Measurements from ENCODE around the gene MYO10.

- TF ChIP-seq ZNF404 (tag by site-specific recombination; IDR thresholded peaks at IDR 0.05): no peak
- TF ChIP-seq, protein P1, sequence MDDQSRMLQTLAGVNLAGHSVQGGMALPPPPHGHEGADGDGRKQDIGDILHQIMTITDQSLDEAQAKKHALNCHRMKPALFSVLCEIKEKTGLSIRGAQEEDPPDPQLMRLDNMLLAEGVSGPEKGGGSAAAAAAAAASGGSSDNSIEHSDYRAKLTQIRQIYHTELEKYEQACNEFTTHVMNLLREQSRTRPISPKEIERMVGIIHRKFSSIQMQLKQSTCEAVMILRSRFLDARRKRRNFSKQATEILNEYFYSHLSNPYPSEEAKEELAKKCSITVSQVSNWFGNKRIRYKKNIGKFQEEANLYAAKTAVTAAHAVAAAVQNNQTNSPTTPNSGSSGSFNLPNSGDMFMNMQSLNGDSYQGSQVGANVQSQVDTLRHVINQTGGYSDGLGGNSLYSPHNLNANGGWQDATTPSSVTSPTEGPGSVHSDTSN (CRISPR knock-in tag; IDR thresholded peaks at IDR 0.05): no peak
Observed at GRCh38 chr5:16615741-16616535, 320.1 kb downstream of the MYO10 start.
